A204.1 (cell line): ENCODE data around the gene AGMO.

Experiments
- FAIRE-seq: peaks from 2 replicates; lab custom pipeline; 2012; peaks lifted over from hg19 to GRCh38; lab: Jason Lieb, UNC

The AGMO gene

GRCh38 chr7:15457990-15458955, 103.5 kb downstream of the AGMO start:
- FAIRE-seq, result no peak

DNA sequence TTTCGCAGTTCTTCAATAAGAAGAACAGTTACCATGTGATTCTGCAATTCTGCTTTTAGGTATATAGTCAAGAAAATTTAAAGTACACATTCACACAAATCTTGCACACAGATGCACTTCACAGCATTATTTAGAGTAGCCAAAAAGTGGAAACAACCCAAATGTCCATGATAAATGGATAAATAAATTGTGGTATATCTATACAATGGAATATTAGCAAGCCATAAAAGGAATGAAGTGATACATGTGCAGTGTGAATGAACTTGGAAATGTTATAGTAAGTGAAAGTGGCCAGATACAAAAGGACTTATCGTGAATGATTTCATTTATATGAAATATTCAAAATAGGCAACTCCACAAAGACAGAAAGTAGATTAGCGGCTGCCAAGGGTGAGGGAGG, 109.1 kb downstream of the AGMO start:
- no peak for FAIRE-seq

DNA sequence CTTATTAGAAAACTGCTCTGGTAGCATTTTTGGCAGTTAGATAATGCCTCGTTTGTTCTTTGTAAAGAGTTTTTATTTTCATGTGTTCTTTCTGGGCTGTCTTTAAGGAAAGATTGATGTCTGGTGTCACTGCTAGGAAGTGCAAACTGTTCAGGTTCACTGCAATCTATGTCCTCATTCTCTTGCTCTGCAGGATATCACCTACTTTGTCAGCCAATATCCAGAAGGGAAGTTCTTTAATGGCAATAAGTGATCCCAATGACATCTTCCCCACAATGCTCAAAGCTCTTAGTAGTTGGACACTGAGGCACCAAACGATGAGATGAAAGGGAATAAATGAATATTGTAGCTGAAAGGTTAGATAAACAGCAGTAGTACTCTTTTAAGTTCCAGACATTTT, 115.1 kb downstream of the AGMO start:
- FAIRE-seq, result no peak

GRCh38 chr7:15446280-15446679, 115.5 kb downstream of the AGMO start:
- no peak for FAIRE-seq

DNA sequence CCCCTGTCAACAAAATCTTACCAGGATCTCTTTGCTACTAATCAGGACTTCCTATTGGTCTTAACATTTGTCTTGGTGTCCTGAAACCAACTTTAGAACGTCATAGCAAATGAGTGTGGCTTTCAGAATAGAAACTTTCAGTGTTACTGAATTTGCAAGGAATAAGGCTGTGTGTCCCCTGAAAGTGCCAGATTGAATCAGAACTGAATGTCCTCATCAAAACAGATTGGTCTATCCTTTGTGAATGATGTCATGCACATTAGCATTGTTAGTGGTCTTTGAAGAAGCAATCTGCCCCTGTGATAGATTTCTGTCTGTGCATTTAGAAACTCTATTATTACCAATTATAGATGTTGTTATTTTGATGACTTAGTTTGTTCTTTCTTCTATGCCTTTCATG, 119.9 kb downstream of the AGMO start:
- no peak for FAIRE-seq

GRCh38 chr7:15440482-15440881, 121.3 kb downstream of the AGMO start:
- no peak for FAIRE-seq

DNA sequence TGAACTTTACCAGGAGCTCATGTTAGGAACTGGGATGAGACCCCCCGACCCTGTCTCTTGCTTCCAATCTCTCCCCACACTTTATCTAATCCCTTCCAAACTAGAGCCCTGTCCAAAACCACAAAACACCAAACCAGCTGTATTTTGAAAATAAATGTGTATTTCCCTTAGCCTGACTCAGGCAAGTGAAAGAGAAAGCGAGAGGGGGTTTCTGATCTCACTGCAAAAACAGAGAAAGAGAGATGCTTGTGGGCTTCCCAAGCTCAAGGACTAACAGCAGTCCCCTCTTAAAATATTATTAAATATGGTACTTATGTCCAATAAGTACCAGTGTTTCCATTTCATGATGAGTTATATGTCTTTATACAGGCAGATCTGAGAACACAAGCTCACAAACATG, 122.0 kb downstream of the AGMO start:
- no peak for FAIRE-seq

DNA sequence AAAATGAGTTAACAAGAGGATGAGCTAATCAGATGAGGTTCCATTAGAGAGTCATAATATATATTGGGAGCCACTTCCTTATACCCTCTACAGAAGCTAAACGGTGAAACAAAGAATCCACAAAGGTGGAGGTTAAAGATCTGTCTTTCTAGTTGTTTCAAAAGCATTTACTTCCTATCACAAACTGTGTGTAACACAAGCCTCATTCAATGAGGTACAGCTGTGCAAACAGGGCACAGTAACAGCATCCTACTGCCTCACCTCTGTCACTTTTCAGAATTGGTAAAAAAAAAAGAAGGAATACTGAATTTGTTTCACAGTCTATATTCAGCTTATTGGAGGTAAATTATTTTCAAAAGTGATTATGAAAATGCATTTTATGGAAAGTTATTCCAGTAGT, 128.7 kb downstream of the AGMO start:
- no peak for FAIRE-seq

DNA sequence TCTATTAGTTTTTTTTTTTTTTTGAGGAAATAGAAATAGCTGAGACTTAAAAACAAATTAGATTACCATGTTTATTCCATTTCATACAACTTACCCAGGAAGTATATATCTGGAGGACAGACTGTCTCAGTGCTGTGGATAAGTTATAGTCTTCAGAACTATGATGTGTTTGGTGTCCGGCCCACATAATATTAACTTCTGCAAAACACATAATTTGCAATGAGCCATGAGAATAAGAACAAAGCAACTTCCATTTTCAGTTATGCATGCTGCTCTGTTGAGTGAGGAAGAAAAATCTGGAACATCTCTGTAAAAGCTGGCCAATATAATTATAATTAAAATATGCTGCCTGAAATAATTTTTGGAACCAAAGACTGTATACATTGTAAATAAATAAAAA, 130.9 kb downstream of the AGMO start:
- FAIRE-seq, result no peak

DNA sequence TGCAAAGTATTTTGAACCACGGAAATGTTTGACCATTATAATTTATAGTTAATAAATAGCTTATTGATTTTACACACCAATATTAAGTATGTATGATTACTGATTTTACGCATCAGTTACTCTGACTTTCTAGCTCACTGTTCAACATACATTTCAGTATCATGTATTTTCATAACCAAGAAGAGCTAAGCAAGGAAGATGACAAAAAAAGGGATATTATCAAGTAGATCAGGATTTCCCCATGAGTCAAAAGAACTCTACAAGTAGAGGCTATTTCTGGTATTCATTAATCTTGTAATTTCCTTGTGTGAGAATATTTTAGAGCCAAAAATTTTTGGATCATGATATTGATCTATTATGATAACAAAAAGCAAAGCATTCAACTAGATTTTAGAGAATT, 131.6 kb downstream of the AGMO start:
- FAIRE-seq, result no peak

DNA sequence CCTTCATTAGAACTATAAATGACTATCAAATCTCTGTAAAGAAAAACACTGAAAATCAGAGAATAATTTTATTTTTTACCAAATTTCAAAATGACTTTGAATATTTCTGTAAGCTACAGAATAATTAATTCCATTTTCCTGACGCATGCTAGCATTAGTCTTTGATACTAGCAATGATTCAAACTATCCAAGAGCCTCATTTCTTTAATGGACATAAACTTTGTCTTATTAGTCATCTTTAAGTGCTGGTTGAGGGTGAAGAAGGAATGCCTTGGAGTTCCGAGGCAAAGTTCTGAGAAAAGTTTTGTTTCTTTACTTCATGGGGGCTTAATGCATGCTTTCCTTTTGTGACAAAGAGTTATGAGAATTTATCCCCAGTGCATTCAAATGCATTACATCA, 137.3 kb downstream of the AGMO start:
- FAIRE-seq, result no peak

- FAIRE-seq, result no peak
Observed at GRCh38 chr7:15419596-15419995, 142.2 kb downstream of the AGMO start.

DNA sequence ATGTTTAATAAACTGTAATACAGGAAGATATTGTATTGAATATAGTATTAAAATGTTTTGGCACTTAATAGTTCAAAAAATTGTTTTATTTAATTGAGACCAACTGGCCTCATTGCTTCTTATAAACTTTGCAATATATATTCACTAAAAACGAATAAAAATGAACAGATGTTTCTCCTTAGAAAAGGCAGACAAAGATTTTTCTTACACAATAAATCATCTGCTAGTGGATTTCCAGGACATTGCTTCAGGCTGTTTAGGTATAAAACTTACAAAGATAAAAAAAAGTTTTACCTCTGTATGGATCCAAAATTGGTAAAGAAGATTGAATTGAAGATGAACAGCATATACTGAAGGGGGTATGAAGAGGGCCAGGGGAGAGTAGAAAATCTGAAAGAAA, 143.6 kb downstream of the AGMO start:
- no peak for FAIRE-seq

DNA sequence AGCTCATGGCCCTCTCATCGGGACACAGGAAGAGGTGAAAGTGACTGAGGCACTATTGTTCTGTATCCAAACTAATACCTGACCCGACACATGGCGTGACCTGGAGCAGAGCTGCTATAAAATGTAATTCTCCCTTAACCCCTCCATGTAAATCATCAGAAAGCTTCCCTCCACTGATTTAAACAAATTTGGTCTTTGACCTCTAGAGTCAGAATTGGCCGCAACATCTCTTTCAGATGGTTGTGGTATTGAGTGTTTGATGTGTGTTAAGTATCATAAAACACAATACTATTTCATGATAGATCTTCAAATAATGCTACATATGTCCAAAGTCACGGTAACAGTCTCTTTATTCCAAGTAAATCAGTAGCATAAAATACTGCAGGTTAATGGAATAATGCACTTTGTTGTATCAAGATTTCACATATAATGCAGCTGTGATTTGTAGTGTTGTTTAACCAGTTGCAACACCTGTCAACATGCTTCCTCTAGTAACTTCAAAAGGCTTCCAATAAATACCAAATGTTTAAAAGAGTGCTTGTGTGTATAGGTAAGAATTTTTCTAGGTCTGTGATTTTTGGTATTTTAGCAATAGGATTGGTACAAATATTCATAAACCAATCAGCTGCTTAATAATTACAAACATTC, 144.3 kb downstream of the AGMO start:
- no peak for FAIRE-seq

GRCh38 chr7:15411019-15411418, 150.8 kb downstream of the AGMO start:
- FAIRE-seq, result no peak

GRCh38 chr7:15407910-15408309, 153.9 kb downstream of the AGMO start:
- no peak for FAIRE-seq

DNA sequence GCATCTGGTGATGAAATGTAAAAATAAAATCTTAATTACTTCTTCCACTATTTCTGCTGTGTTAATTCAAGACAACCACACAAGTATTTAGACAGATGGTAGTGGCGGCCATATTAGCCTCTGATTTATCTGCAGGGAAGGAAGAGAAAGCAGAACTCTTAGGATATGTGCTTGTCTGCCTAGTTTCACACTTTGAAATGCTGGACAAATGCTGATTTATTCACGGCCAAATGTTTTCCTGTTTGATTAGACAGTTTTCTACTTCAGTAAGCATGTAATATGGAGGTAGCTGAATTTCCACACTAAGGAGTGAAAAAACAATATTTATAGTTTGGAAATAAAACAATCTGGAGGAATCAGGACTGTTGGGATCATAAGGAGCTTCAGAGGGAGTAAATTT, 158.1 kb downstream of the AGMO start:
- FAIRE-seq, result no peak

DNA sequence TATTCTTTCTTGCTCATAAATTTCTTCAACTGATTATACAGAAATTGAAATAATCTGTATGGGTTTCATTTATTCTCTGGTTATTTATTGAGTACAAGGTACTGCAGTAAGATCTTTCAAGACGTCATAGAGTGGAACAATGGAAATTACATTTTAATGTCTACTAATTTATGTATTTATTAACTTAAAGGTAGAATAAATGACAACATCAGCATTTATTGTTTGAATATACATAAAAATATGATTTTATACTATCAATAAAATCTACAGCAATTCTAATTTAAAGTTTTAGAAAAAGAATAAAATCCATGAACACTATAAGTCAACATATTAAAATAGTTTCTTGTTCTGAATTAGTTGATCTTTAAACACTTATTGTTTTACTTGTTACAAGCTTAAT, 158.5 kb downstream of the AGMO start:
- FAIRE-seq, result peak; percentile 90

DNA sequence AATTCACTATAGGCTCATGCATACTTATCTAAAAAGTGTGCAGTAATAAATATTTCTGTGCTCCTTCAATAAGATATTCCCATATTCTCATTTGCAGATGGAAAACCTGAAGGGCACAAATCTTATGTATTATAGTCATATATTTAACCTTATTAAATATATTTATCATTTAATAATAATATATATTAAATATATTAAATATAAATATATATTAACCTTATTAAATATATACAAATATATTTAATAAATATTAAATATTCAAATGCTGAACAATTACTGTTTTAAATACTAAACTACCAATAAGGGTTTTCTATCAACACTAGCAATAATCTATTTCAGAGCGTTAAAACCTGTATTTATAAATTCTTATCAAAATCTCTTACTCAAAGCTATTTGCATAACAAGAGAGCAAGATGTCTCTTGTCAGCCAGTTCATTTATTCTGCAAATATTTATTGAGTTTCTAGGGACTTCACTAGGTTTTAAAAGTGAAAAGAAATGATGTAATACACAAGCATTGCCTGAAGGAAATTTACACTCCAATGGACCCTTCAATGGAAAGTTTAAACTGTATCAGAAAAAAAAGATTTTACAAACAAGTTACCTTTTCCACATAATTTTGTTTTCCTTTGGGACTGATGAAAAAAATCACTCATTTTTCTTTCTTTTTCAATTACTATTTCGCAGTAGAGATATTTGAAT, 159.2 kb downstream of the AGMO start:
- FAIRE-seq, result peak; percentile 94

DNA sequence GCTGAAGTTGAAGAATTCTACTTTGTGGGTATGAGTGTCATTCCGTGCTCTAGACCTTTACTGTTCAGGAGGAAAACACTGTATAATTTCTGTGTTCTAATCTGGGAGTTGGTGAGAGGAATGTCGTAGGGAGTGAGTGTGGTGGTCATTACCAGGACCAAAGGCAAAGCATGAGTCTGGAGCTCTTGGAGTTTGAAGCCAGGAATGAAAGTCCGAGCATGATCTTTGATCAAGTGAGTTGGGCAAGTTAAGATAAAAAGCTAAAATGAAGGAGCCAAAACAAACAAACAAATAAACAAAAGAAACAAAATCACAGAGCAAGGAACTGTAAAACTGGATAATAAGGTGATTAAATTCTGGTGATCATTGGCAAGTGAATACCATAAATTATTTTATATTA, 161.4 kb downstream of the AGMO start:
- no peak for FAIRE-seq

DNA sequence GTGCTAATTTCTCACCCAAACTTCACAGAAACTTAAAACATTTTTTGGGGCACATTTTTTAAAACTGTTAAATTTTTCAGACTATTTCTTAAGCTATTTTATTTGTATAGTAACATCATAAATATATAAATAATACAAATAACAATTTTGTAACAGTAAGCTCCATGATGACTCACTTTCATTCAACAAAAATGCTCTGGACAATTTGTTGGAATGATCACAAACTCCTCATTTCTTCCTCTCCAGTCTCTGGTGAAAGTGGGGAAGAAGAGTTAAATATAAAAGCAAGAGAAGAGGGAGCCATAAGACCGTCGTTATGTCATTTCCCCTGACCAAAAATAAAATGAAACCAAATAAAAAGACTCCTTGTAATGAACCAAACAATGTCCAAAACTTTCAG, 162.4 kb downstream of the AGMO start:
- FAIRE-seq, result no peak

DNA sequence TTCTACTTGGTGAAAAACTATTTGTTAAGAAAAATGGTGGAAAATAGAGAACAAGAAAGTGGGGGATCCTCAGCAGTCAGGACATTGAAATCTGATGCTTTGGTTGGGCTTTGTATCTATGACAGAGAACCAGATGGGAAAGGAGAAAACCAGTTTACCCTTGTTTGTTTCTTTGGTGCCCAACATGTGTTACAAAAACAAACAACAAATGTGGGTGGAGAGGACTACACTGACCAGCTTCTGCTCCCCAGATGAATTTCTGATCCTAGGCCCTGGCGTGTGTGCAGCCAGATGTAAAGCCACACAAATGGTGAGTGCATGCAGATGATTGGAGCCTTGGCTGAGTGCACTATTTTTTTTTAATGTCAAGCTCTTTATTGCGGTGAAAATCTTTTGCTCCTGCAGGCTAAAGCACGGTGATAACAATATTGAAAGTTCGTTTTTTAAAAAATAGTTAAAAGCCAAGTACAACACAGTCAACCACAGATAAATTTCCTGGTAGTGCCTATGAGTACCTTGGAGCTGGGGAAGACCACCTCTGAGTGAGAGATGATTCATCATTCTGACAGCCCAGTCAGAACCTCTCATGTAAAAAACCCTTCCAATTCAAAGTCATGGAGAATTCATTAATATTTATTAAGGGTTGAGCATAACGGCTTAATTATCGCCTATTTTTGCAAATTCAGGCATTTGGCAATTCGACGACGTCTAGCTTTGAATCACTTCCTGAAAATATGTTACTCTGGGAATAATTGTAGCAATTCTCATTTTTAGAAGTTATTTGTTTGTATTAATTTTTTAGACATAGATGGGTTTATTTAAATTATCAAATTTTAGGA, 163.7 kb downstream of the AGMO start:
- no peak for FAIRE-seq
